Activated naive CD4-positive, alpha-beta T cell treated with anti-CD3 and anti-CD28 coated beads for 36 hours (primary cell): Measurements from ENCODE around the gene NRCAM. TPM values are rescaled to one million over a fixed set of nuclear protein-coding genes. Genes with fewer than 3 reads are reported as not detected.

ENCODE experiments used
- CTCF ChIA-PET: fragments of 350-600 bp; sonication (Branson Sonifier 250); formaldehyde crosslinking; loops from one replicate; lab custom pipeline; 2021; ENCODE audit warnings: antibody characterized with exemption; lab: Charles Lee
- DNase-seq: peaks from one replicate; pipeline ENCODE4 v3.0.0-alpha.2; 2020
- H3K27ac Mint-ChIP-seq: one replicate; pipeline ENCODE4 v1.8.0; 2021; ENCODE audit warnings: mild to moderate bottlenecking, mixed read lengths
- H3K27me3 Mint-ChIP-seq: one replicate; pipeline ENCODE4 v1.8.0; 2021; ENCODE audit warnings: low read depth, mixed read lengths
- H3K36me3 Mint-ChIP-seq: one replicate; pipeline ENCODE4 v1.8.0; 2021; ENCODE audit warnings: low read depth, mixed read lengths
- H3K4me1 Mint-ChIP-seq: one replicate; pipeline ENCODE4 v1.8.0; 2021; ENCODE audit warnings: low read depth, mixed read lengths
- H3K4me3 Mint-ChIP-seq: one replicate; pipeline ENCODE4 v1.8.0; 2021; ENCODE audit warnings: mild to moderate bottlenecking, moderate library complexity, mixed read lengths
- H3K9me3 Mint-ChIP-seq: one replicate; pipeline ENCODE4 v1.8.0; 2021; ENCODE audit warnings: mixed read lengths
- intact Hi-C: fragments of 100-400 bp; cut with micrococcal nuclease; formaldehyde crosslinking; loops from one replicate; pipeline ENCODE4 v1.15.1; 2023
- total RNA-seq, 2 experiments: library from RNA; stranded (reverse); gene quantifications; one replicate each; pipeline ENCODE4 v1.2.3, GENCODE V29; 2021

NRCAM gene
- total RNA-seq, 2 experiments from 2014 or later = 0.81 to 1.0 TPM

DNA sequence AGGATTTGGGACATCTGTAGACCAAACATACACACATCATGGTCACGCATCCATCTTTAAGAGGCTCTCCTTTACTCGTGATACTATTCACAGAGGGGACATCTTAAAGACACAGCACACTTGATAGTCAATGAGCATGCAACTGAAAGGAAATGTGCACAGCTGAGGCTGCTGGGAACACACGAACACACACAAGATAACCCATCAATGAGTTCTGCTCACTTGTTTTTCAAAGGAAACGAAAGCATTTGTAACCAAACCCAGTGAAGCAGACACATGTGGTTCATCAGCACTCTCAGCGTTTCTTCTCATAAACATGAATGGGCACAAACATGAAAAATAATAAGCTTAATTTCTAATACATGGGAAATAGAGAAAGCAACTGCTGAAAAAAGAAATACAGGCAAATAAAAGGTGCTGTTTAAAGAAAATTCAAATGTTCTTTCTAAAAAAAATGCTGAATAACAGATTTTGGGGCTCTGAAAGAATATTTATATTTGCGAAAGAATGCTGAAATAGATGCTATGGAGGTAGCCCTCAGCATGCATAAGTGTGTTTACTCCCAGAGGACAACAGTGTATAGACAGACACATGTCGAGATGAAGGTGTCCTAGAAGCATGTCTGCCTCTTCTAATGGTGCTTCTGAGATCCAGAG is 266.4 kb downstream of the NRCAM start:
- no peaks in the 10 kb centered on the region for H3K27me3 Mint-ChIP-seq
- no peak overlapping the region for H3K27ac Mint-ChIP-seq
- no peaks in the 10 kb centered on the region for H3K36me3 Mint-ChIP-seq
- H3K4me3 Mint-ChIP-seq = no peak overlapping the region
- intact Hi-C loops = no loop called here
- peaks cover 10% of the 10 kb centered on the region for H3K4me1 Mint-ChIP-seq
- CTCF ChIA-PET = interaction anchor here (0.7 to 1.7 kb wide), 2 partner anchors 13 to 307 kb away, joined by 3 to 6 read pairs; no protein-coding TSS in a partner anchor
- DNase-seq = peak; percentile 10
- H3K9me3 Mint-ChIP-seq = no peaks in the 10 kb centered on the region

DNA sequence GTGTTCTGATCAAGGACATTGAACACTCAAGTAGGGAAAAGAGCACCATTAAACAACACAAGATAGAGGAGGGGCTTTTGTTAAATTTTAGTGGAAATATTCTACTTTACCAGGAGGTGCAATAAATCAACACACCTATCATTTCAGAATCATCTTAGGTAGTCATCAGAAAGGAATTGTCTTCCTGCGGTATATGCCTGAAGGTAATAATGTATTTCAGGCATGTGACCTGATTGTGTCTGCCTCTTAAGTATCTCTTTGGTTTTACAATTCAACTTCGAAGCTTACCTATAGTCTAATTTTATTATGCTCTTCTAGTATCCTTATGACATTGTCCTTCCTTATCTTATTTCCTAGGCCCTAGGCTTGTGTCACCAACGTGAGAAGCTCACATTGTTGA is 267.5 kb downstream of the NRCAM start:
- H3K4me3 Mint-ChIP-seq = no peak overlapping the region
- no peak overlapping the region for H3K27ac Mint-ChIP-seq
- no peaks in the 10 kb centered on the region for H3K36me3 Mint-ChIP-seq
- CTCF ChIA-PET = interaction anchor here (1.7 kb wide), 1 partner anchor 308 kb away, joined by 6 read pairs; no protein-coding TSS in a partner anchor
- H3K27me3 Mint-ChIP-seq = no peaks in the 10 kb centered on the region
- no peak for DNase-seq
- no peaks in the 10 kb centered on the region for H3K9me3 Mint-ChIP-seq
- intact Hi-C loops = no loop called here
- H3K4me1 Mint-ChIP-seq = peaks cover 10% of the 10 kb centered on the region

DNA sequence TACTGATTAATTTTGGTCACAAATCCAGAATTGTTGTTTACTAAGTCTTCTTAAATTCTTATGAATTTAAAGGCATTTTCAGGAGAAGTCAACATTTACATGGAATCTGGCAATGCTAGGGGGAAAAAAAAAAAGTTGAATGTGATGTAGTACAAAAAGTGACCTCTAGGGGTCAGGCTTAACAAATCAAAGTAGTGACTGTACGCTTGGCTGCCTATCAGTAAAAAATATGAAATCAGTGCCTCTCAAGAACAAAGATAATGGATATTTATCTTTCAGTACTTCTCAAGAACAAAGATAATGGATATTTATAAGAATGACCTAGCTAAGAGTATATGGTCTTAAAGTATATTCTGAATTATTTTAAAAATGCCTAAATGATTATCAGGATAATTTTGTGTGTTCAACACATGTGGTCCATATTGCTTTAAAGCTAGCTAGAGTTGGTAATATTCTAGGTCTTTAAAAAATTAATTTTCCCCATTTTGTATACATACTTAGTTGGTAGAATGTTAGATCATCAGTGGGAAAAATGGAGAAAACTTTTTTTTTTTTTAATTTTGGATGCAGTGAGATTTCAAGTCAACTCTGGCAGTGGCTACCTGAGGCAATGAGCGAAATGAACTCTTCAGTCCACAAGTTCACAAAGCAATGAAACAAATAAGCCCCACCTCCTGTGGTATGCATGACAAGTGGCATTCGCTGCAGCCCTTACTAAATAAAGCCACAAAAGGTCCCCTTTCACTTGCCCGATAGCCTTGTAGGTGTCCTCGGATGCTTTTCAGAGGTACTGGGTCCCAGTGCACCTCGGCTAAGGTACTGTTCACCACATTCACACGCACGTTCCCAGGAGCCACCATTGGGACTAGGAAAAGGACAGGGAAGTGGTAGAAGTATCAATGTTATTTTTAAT is 274.9 kb downstream of the NRCAM start:
- intact Hi-C loops = loop anchor here (1.0 to 5.0 kb wide), 4 partner anchors 201 to 693 kb away; no protein-coding TSS in a partner anchor
- no peaks in the 10 kb centered on the region for H3K36me3 Mint-ChIP-seq
- CTCF ChIA-PET = interaction anchor here (0.6 to 1.4 kb wide), 11 partner anchors 89 to 1818 kb away, joined by 3 to 8 read pairs (median 3); partner anchors contain the start of gene NRCAM
- H3K27ac Mint-ChIP-seq = no peak overlapping the region
- no peaks in the 10 kb centered on the region for H3K4me1 Mint-ChIP-seq
- H3K9me3 Mint-ChIP-seq = no peaks in the 10 kb centered on the region
- DNase-seq = no peak
- H3K4me3 Mint-ChIP-seq = no peak overlapping the region
- no peaks in the 10 kb centered on the region for H3K27me3 Mint-ChIP-seq

DNA sequence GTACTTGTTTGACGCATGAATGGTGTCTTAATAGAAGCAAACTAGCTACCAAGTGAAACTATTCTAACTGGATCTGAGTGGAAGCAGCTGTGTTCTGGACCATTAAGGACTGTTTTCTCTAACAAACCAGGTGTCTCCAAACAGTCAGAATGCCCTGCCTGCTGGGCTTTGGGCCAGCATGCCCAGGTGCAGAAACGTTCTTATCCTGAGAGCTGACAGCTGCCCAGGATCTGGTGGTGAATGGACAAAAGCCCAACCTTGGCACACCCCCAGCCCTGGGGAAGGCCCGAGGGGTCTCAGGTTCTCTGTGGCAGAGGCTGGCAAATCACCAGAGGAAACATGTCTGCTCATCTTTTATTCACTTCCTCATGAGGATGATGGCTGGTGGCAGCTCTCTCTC is 277.8 kb downstream of the NRCAM start:
- Mint-ChIP-seq H3K4me3 (no peak overlapping the region), H3K27ac (no peak overlapping the region), H3K4me1 (no peaks in the 10 kb centered on the region), H3K9me3 (no peaks in the 10 kb centered on the region), H3K36me3 (no peaks in the 10 kb centered on the region), H3K27me3 (peaks cover 2% of the 10 kb centered on the region)
- CTCF ChIA-PET = interaction anchor here (0.7 to 3.3 kb wide), 4 partner anchors 277 to 322 kb away, joined by 3 to 16 read pairs (median 4); no protein-coding TSS in a partner anchor
- DNase-seq = no peak
- intact Hi-C loops = no loop called here

DNA sequence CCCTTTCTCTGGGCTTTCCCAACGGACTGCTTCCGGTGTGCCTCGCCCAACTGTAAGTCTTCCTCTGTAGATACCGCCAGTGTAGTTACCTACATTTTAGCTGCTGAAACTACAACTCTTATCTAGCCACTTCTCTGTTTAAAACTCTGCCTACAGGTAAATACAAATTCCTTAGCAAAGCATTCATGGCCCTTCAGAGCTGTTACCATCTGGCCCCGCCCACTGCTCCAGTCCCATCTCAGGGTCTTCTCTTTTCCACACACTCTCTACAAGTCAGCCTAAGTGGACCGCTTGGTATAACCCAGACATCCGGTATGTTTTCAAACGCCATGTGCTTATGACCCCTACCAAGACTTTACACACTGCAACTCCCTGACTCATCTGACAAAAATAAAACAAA is 285.1 kb downstream of the NRCAM start:
- CTCF ChIA-PET = interaction anchor here (1.3 kb wide), 1 partner anchor 12 kb away, joined by 3 read pairs; no protein-coding TSS in a partner anchor
- Mint-ChIP-seq H3K36me3 (no peaks in the 10 kb centered on the region), H3K27me3 (peaks cover 2% of the 10 kb centered on the region), H3K9me3 (no peaks in the 10 kb centered on the region), H3K4me3 (no peak overlapping the region), H3K27ac (no peak overlapping the region), H3K4me1 (no peaks in the 10 kb centered on the region)
- no peak for DNase-seq
- intact Hi-C loops = no loop called here

DNA sequence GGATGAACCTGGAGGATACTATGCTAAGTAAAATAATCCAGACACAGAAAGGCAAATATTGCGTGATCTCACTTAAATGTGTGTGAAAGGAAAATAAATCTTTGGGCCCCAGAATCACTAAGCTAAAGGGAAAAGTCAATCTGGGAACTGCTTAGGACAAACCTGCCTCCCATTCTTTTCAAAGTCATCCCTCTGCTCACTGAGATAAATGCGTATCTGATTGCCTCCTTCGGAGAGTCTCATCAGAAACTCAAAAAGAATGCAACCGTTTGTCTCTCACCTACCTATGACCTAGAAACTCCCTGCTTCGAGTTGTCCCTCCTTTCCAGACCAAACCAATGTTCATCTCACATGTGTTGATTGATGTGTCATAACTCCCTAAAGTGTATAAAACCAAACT is 286.0 kb downstream of the NRCAM start:
- H3K27me3 Mint-ChIP-seq = peaks cover 2% of the 10 kb centered on the region
- intact Hi-C loops = no loop called here
- CTCF ChIA-PET = interaction anchor here (1.3 kb wide), 1 partner anchor 13 kb away, joined by 3 read pairs; no protein-coding TSS in a partner anchor
- H3K27ac Mint-ChIP-seq = no peak overlapping the region
- no peak for DNase-seq
- no peak overlapping the region for H3K4me3 Mint-ChIP-seq
- H3K36me3 Mint-ChIP-seq = no peaks in the 10 kb centered on the region
- no peaks in the 10 kb centered on the region for H3K9me3 Mint-ChIP-seq
- no peaks in the 10 kb centered on the region for H3K4me1 Mint-ChIP-seq

DNA sequence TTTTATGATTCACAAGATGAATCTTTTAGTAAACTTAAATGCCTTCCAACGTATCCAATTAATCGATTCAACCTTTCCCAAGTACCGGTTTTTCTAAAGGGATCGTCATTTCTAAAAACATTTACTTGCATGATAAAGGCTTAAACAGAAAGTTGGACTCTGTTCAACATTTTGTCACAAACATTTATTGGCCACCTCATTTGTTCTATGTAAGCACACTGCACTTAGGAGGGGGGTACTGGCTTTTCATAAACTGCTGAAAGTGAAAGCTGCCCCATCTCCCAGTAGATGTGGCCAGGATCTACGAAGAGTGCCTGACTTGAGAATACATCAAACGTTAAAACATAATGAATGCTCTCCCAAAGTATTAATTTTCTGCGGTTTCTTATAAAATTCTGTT is 288.8 kb downstream of the NRCAM start:
- Mint-ChIP-seq H3K27me3 (no peaks in the 10 kb centered on the region), H3K4me3 (no peak overlapping the region), H3K9me3 (peaks cover 4% of the 10 kb centered on the region), H3K4me1 (no peaks in the 10 kb centered on the region), H3K36me3 (no peaks in the 10 kb centered on the region), H3K27ac (no peak overlapping the region)
- no peak for DNase-seq
- intact Hi-C loops = no loop called here
- CTCF ChIA-PET = no interaction called here

DNA sequence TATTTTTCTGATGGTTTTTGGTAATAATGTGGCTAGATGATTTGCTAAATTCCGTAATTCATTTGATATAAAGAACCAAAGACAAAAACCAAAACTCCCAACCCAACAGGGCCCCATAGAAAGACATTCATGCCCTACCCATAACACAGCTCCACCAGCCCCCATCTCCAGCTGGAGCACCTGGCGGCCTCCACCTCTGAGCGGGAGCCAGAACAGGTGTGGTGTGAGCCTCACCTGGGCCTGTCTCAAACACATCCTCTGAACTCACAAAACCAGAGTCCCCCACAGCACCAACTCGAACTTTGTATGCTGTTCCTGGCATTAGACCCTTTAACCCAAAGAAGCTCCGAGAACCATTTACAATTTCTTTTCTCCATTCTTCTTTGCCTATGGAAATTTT is 289.5 kb downstream of the NRCAM start:
- Mint-ChIP-seq H3K9me3 (peaks cover 4% of the 10 kb centered on the region), H3K27ac (no peak overlapping the region), H3K36me3 (no peaks in the 10 kb centered on the region), H3K27me3 (no peaks in the 10 kb centered on the region), H3K4me3 (no peak overlapping the region), H3K4me1 (no peaks in the 10 kb centered on the region)
- no peak for DNase-seq
- intact Hi-C loops = no loop called here
- CTCF ChIA-PET = no interaction called here

DNA sequence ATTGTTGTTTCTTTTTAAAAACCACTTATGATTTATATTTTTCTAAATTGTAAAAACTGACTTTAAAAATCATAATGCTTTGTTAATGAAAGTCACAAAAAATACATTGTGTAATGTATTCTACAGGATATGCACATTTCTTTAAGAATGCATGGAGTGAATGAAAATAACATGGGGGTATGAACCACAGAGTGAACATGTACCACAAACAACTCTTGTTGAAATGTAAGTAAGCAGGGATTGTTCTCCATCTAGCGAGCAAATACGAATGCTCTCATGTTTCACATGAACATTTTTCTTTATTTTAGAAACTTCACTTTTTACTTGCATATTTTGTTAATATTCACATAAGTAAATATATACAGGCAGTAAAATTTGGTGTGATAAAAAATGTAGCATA is 290.5 kb downstream of the NRCAM start:
- H3K4me3 Mint-ChIP-seq = no peak overlapping the region
- peaks cover 4% of the 10 kb centered on the region for H3K9me3 Mint-ChIP-seq
- H3K27me3 Mint-ChIP-seq = no peaks in the 10 kb centered on the region
- intact Hi-C loops = no loop called here
- DNase-seq = no peak
- no peaks in the 10 kb centered on the region for H3K36me3 Mint-ChIP-seq
- no peaks in the 10 kb centered on the region for H3K4me1 Mint-ChIP-seq
- CTCF ChIA-PET = no interaction called here
- no peak overlapping the region for H3K27ac Mint-ChIP-seq

DNA sequence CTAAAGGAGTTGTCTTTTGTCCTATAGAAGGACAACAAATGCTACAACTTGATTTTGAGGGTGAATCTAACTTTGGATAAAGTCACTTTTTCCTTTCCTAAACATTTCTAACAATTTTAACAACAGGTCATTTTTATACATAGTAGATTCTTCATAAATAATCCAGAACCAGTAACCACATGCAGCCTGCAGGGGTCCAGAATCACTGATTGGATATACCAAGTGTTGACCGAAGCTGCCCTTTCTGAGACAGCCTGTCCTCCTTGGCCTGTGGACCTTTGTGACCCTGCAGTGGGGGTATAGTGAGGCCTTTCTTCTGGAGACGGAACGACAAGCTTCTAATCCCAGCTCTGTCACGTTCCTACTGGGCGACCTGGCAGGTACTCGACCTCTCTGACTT is 291.3 kb downstream of the NRCAM start:
- Mint-ChIP-seq H3K4me1 (no peaks in the 10 kb centered on the region), H3K36me3 (no peaks in the 10 kb centered on the region), H3K27ac (no peak overlapping the region), H3K27me3 (no peaks in the 10 kb centered on the region), H3K9me3 (peaks cover 4% of the 10 kb centered on the region), H3K4me3 (no peak overlapping the region)
- no peak for DNase-seq
- CTCF ChIA-PET = no interaction called here
- intact Hi-C loops = no loop called here

DNA sequence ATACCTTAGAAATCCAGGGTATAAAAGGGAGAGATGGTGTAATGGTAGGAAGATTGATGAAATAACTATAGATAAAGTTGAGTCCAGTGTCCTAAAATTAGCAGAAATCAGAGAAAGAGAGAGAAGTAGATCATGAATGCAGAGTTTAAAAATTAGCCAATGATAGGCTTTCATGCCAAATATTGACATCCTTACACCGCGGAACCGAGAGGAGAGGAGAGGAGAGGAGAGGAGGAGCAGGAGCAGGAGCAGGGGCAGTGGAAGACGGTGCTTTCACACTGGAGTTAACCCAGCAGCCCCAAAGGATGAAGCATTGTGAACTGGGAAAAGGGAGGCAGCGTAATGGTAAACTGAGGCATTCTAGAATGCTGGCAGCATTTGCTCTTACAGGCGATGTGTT is 291.9 kb downstream of the NRCAM start:
- CTCF ChIA-PET = no interaction called here
- Mint-ChIP-seq H3K27me3 (no peaks in the 10 kb centered on the region), H3K4me3 (no peak overlapping the region), H3K27ac (no peak overlapping the region), H3K9me3 (peaks cover 4% of the 10 kb centered on the region), H3K36me3 (no peaks in the 10 kb centered on the region), H3K4me1 (no peaks in the 10 kb centered on the region)
- intact Hi-C loops = no loop called here
- DNase-seq = no peak

DNA sequence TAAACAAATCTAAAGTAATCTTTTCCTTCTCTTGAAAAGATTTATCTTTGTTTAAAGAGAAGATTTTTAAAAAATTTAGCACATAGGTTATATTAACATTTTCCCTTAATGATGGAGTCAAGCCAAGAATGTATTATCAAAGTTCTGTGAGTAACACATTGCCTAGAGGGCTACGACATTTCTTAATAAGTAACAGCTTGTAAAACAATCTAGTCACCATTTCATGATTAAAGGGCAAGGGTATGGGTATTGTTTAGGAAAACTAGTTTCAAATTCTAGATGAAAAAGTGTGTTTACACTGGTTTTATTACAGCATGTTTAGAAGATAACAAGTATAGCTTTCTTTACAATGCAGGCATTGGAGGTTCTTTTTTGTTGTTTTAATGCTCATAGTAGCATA is 297.5 kb downstream of the NRCAM start:
- no peaks in the 10 kb centered on the region for H3K27me3 Mint-ChIP-seq

More for the DNA sequence above, 297.5 kb downstream of the NRCAM start:
- no peak overlapping the region for H3K27ac Mint-ChIP-seq
- CTCF ChIA-PET = no interaction called here
- DNase-seq = no peak
- intact Hi-C loops = no loop called here
- H3K4me1 Mint-ChIP-seq = peaks cover 3% of the 10 kb centered on the region
- no peak overlapping the region for H3K4me3 Mint-ChIP-seq
- H3K36me3 Mint-ChIP-seq = no peaks in the 10 kb centered on the region
- H3K9me3 Mint-ChIP-seq = peaks cover 4% of the 10 kb centered on the region
